HG02840 (cell line): Measurements from ENCODE around the gene KRT71.
"Not testable (repeated sequence)": the region's sequence is repeated elsewhere in the genome, so short reads cannot be mapped to it uniquely, and the experiment has no call there.

Experiments used
- ATAC-seq: cut with Tn5 transposase; IDR thresholded peaks from one replicate; pipeline ENCODE4 v1.9.1; 2021; ENCODE audit warnings: mild to moderate bottlenecking, moderate library complexity, moderate number of reproducible peaks; ENCODE audit not compliant: unreplicated experiment, low FRiP score

KRT71 gene

DNA sequence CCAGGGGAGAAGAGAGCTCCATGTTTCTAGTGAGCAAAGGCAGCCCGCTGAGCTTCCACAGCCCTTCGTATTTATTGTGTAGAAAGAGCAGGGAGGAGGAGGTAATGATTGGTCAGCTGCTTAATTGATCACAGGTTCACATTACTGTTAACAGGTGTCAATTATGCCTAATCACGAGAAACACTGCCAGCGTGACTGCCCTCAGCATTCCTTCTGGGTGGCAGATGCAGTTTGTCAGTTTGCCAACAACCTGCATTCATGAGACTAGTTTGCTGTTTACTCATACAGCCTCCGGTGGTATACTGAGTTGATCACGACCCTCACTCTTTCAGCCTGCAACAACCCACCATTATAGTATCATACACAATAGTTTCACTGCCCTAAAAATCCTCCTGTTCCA is 52.4 kb downstream of the KRT71 start:
- ATAC-seq: not testable (repeated sequence)

DNA sequence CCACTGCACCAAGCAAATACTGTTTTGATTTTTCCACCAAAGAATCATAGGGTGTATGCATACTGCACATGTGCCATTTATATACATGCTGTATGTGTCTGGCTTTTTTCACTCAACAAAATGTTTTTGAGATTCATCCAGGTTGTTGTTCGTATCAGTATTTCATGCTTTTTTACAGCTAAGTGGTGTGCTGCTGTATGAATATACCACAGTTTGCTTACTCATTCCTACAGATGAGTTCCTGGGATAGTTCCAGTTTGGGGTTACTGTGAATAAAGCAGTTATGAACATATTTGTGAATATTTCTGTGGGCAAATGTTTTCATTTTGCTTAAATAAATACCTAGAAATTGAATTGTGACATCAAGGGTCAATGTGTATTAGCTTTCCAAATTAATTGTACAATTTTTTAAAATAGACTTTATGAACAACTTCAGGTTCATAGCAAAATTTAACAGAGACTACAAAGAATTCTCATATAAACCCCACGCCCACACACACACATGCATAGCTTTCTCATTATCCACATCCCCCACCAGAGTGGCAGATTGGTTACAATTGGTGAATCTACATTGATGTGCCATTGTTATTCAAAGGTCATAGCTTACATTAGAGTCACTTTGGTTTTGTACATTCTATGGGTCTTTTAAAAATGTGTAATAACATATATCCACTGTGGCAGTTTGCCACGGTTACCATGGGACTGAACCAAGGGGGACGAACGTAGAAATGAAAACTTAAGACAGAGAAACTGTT is 53.0 kb downstream of the KRT71 start:
- no peak for ATAC-seq

DNA sequence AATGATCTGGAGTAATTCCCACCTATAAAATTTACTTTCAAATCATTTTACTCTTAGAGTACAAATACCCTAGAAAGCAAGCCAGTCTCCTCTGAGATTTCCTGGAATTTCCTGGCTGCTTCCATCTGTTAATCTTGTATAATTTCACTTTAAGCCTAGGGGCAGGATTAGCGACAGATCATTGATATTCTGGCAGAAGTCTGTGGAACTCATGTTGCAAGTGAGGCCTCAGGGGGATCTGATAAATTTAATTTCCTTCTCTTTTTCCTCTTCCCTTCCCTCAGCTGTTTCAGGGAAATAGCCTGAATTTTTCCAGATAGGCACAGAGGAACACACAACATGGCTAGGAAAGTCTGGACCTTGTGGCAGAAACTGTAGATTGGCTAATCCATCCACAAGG is 54.0 kb downstream of the KRT71 start:
- ATAC-seq: no peak

- no peak for ATAC-seq
Measured at GRCh38 chr12:52497975-52498374, 55.0 kb downstream of the KRT71 start.

DNA sequence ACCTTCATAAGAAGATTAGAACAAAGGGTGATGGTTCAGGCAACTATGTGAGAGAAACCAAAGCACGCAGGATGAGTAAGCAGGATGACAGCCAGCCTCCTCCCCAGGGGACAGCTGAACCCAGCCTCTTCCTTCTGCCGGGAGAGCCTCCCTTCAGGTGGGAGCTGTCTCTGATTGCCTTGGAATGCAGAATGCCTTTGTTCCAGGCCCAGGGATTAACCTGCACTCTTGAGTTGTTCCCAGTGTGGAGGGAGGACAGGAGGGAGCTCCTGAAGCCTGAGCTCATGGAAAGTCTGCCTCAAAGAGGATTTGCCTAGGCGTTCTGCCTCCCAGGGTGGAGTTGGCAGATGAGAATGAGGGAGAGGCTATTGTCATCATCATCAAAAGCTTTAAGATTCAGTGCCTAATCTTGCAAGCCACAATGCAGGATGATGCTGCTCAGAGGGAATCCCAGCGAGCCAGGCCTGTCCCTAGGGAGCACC is 56.3 kb downstream of the KRT71 start:
- no peak for ATAC-seq

DNA sequence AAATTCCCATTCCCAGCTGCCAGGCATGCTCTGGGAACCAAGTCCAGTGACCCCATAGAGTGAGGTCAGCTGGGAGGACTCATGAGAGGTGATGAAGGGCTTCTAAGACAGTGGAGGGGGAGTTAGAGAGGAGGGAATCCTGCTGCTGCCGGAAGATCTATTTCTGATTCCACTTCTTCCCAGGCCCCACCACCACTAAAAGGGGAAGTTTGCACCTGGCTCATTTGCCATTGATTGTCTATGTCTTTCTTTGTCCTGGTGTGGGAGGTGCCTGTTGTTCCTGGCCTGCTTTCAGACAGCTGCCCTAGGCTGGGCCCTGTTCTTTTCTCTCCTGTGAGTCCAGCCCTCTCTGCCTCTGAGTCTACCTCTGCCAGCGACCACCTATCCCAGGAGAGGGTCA is 56.9 kb downstream of the KRT71 start:
- ATAC-seq: no peak

DNA sequence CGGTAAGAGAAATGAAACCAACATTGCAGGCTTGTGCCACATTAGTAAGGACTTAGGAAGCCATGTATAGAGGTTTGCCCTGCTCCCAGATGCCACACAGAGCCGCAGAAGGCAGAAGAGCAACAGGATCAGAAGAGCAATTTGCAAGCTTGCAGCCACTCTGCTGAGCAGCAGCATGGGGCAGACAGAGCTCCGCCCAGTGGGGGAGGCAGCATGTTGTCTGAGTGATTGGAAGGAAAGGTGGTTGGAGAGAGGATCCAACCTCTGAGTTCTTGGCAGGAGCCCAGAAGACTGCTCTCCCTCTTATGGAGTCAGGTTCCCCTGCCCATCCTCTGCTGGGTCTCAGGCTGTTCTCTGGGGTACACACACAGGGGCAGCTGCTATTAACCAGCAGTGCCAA is 57.6 kb downstream of the KRT71 start:
- ATAC-seq: no peak

DNA sequence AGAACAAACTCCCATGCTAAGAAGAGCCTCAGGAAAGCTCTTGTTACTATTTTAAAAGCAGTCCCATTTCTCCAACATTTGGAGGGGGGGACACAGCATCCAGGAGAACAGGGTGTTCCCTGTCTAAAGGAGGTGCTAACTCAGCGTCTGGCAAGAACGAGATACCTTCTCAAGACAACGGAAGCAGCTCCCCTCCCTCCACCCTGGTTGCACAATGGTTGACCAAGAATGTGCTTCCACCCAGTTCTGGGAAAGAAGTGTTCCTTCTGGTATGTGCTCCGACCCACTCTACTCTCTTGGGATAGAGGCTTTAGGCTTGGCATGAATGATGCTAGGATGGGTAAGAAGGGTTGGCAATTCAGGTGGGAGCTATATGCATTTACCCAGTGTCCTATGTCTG is 58.4 kb downstream of the KRT71 start:
- ATAC-seq: no peak

DNA sequence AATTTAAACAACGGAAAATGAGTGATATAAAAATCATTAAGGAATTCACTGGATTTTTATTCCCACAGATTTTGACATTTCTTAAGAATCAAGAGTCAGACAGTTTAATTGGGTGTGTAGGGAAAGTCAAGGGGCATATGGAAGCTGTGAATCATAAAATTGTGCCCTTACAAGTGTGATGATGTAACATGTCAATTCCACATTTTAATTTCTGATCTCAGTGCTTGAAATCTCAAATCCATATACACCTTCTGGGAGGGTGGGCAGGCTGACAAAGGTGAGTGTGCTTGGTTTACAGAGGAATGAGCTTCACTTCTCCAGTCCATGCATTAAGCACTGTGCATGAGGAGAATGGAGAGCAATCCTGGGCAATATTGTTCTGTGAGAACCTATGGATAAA is 58.8 kb downstream of the KRT71 start:
- no peak for ATAC-seq
